ENCODE results near the gene FMNL1. TPM values are rescaled to one million over a fixed set of nuclear protein-coding genes. Genes with fewer than 3 reads are reported as not detected.

The FMNL1 gene
- total RNA-seq, 6 donors from 2014 or later = 42.9 to 119 (median 98.3) TPM

DNA sequence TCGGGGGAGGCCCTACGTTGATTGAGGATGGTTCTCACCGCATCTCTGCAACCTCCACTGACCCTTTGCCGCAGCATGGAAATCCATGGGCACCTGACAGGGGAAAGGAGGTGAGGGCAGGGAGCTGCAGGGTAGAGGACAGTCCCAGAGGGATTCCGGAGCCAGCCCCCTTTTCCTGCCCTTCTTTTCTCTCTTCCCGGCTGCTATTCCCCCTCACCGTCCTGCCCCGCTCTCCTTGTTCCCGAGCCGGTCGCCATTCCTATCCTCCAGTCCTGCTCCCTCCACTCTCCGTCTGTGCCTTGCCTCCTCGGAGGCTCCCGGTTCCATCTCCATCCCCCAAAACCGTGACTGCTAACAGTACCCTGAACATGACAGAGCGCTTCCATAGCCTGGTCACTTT is 35.4 kb downstream of the FMNL1 start:
- TF ChIP-seq POLR2AphosphoS5 (IDR thresholded peaks at IDR 0.05) = no peak
- no peak for TF ChIP-seq POLR2A (IDR thresholded peaks at IDR 0.05)
- TF ChIP-seq EP300 (IDR thresholded peaks at IDR 0.05) = no peak
- TF ChIP-seq, protein P1, sequence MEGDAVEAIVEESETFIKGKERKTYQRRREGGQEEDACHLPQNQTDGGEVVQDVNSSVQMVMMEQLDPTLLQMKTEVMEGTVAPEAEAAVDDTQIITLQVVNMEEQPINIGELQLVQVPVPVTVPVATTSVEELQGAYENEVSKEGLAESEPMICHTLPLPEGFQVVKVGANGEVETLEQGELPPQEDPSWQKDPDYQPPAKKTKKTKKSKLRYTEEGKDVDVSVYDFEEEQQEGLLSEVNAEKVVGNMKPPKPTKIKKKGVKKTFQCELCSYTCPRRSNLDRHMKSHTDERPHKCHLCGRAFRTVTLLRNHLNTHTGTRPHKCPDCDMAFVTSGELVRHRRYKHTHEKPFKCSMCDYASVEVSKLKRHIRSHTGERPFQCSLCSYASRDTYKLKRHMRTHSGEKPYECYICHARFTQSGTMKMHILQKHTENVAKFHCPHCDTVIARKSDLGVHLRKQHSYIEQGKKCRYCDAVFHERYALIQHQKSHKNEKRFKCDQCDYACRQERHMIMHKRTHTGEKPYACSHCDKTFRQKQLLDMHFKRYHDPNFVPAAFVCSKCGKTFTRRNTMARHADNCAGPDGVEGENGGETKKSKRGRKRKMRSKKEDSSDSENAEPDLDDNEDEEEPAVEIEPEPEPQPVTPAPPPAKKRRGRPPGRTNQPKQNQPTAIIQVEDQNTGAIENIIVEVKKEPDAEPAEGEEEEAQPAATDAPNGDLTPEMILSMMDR (IDR thresholded peaks at IDR 0.05) = no peak
- WGBS, 2 donors = 83 to 87% methylated on average over 16 of the region's 16 CpGs
- Histone ChIP-seq H3K27ac (no peak overlapping the region), H3K4me3 (no peak overlapping the region), H3K4me1 (peaks cover 7 to 21% (median 15%) of the 10 kb centered on the region in 4 donors), H3K36me3 (no peaks in the 10 kb centered on the region), H3K27me3 (no peaks in the 10 kb centered on the region), H3K9me3 (no peaks in the 10 kb centered on the region)
- DNase-seq (no peak), ATAC-seq (ENCODE audit: low FRiP score in 2 of 2) (no peak)

DNA sequence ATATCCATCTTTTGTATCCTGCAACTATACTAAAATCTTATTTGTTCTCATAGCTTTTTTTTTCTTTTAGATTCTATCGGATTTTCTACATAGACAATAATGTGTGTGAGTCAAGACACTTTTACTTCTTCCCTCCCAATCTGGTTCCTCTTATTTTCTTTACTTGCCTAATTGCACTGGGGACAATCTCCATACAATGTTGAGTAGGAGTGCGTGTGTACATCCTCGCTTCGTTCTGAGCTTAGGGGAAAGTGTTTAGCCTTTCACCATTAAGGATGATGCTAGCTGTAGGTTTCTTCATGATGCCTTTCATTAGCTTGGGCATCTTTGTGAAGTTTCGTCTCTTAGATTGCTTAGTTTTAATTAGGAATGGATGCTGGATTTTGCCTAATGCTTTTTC is 37.3 kb downstream of the FMNL1 start:
- Histone ChIP-seq H3K36me3 (peaks cover under 1 to 10% (median 4%) of the 10 kb centered on the region in 4 donors), H3K27ac (no peak overlapping the region), H3K4me1 (peaks cover 14 to 26% (median 21%) of the 10 kb centered on the region in 4 donors), H3K9me3 (no peaks in the 10 kb centered on the region), H3K4me3 (no peak overlapping the region), H3K27me3 (no peaks in the 10 kb centered on the region)
- 52 to 59% methylated on average over 4 to 5 of the region's 5 CpGs for WGBS, 2 donors
- TF ChIP-seq POLR2AphosphoS5 (IDR thresholded peaks at IDR 0.05) = no peak
- no peak for ATAC-seq (ENCODE audit: low FRiP score in 2 of 2)
- no peak for DNase-seq

DNA sequence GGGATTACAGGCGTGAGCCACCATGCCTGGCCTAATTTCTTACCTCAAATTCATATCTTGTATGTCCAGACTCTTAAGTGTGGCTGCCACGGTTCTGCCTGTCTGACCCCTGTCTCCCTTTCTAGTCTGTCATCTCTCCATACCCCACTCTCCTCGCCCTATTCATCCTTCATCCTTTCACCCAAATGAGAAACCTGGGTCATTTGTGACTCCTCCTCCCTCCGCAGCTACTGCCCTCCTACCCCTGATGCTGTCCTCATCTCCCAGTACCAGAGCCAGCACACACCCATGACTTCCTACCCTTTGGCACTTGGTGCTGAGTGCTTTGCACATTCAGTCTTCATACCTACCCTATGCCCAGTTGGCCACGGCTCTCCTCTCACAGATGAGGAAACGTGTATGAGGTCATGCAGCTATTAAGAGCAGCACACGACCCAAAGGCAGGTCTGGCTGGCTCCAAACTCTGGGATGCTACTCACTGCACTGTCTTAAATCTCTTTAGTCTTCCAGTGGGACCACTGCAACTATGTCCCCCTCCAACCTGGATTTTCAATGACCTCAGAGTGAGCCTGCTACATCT is 38.6 kb downstream of the FMNL1 start:
- no peak for ATAC-seq (ENCODE audit: low FRiP score in 2 of 2)
- H3K9me3 ChIP-seq = no peaks in the 10 kb centered on the region
- WGBS, 2 donors = 81 to 84% methylated on average over 7 of the region's 7 CpGs
- H3K27me3 ChIP-seq = no peaks in the 10 kb centered on the region
- TF ChIP-seq, protein P1 (IDR thresholded peaks at IDR 0.05) = no peak
- no peak for TF ChIP-seq POLR2AphosphoS5 (IDR thresholded peaks at IDR 0.05)
- TF ChIP-seq POLR2A (IDR thresholded peaks at IDR 0.05) = no peak
- TF ChIP-seq EP300 (IDR thresholded peaks at IDR 0.05) = no peak
- no peak overlapping the region for H3K27ac ChIP-seq
- no peak for DNase-seq
- no peak overlapping the region for H3K4me3 ChIP-seq
- H3K36me3 ChIP-seq = peaks cover 10 to 23% (median 16%) of the 10 kb centered on the region in 4 donors
- H3K4me1 ChIP-seq = peaks cover 14 to 26% (median 21%) of the 10 kb centered on the region in 4 donors

DNA sequence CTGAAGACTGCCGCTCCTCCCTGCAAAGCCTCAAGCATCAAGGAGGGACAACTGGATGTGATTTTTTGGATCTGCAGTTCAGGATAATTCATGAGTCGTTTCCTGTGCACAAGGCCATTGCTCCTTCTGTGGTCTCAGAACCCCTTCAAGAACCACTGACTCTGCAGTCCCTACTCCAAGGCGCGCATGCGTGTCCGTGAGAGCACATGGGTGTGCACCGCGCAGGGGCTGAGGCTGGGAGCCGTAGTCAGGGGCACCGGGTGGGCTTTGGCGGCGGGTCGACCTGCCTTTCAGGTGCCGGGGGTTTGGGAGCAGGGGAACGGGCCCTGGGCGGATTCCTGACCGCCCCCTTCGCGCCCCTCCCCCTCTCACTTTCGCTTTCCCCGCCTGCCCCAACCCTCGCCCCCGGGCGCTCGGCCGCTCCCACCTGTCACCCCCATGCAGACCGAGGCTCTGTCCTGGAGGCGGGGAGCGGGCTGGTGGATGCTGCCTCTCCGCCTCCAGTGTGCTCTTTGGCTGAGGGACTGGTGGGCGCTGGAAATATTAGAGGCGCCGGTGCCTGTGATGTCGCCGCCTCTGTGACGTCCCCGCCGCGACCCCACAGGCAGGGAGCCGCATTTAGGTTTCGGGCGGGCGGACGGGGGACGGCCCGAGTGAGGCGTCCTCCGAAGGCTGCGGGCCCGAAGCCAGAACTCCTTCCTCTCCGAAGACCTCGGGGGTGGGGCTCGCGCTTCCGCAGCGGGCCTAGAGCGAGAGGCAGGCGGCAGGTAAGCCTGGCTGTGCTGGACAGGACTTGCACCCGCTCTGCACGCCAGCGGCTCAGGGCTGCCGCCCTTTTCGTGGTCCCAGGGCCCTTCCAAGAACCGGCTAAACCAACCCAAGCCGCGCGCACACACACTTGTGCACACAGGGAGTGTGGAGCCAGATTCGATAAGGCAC is 40.2 kb downstream of the FMNL1 start, which contains the start of gene SPATA32:
Gene SPATA32 (minus strand): TSS at position 518 of the 939 bp plus-strand sequence. CDS start 78 bp downstream, at position 440.
- peaks cover 7 to 26% (median 21%) of the 10 kb centered on the region in 4 donors for H3K4me1 ChIP-seq
- peaks cover 10 to 38% (median 29%) of the 10 kb centered on the region in 4 donors for H3K36me3 ChIP-seq
- DNase-seq = peak; percentile 71 to 91
- ATAC-seq (ENCODE audit: low FRiP score in 2 of 2) = peak; percentile 65 to 72
- H3K9me3 ChIP-seq = no peaks in the 10 kb centered on the region
- WGBS, 2 donors = 3 to 6% methylated on average over 23 to 26 of the region's 68 CpGs
- H3K27me3 ChIP-seq = no peaks in the 10 kb centered on the region
- TF ChIP-seq POLR2AphosphoS5 (IDR thresholded peaks at IDR 0.05) (no peak), EP300 (IDR thresholded peaks at IDR 0.05) (no peak), POLR2A (IDR thresholded peaks at IDR 0.05) (no peak)
- TF ChIP-seq, protein P1 (IDR thresholded peaks at IDR 0.05) = no peak
- peak within 1 kb of the TSS; percentile 42 to 81 (median 68) for H3K27ac ChIP-seq
- H3K4me3 ChIP-seq = peak within 1 kb of the TSS; percentile 64 to 80 (median 66)

All from upper lobe of left lung (tissue), 6 donors.